OCI-LY1 (cell line): ENCODE data around the gene RET.

Source experiments
- EZH2 ChIP-seq: fragments of 200-600 bp; sonication (generic), shearing (Covaris generic); IDR thresholded peaks from 2 replicates; pipeline ENCODE4 v1.8.0; 2017; ENCODE audit warnings: borderline replicate concordance, mixed run types, mild to moderate bottlenecking, antibody characterized with exemption, low read length, moderate library complexity, mixed read lengths
- TF ChIP-seq, protein P1 (sequence below): fragments of 200-600 bp; sonication (generic), shearing (Covaris generic); IDR thresholded peaks from 2 replicates; pipeline ENCODE4 v1.5.1; 2017; ENCODE audit warnings: mild to moderate bottlenecking, antibody characterized with exemption, low read length, moderate library complexity, mixed read lengths

DNA sequence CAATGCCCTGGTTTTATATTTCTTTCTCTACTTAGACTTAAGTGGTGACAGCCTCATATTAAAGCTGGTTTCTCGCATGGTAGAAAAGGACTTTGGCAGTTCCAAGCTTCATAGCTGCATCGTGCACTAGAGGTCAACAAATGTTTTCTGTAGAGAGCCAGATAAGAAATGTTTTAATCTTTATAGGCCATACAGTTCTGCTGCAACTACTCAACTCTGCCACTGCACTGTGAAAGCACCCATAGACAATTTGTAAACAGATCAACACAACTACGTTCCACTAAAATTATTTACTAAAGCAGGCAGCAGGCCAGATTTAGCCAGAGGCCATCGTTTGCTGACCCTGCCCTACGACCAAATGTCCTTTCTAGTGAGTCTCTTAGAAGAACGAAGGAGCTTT is 98.1 kb downstream of the RET start:
- TF ChIP-seq, protein P1, sequence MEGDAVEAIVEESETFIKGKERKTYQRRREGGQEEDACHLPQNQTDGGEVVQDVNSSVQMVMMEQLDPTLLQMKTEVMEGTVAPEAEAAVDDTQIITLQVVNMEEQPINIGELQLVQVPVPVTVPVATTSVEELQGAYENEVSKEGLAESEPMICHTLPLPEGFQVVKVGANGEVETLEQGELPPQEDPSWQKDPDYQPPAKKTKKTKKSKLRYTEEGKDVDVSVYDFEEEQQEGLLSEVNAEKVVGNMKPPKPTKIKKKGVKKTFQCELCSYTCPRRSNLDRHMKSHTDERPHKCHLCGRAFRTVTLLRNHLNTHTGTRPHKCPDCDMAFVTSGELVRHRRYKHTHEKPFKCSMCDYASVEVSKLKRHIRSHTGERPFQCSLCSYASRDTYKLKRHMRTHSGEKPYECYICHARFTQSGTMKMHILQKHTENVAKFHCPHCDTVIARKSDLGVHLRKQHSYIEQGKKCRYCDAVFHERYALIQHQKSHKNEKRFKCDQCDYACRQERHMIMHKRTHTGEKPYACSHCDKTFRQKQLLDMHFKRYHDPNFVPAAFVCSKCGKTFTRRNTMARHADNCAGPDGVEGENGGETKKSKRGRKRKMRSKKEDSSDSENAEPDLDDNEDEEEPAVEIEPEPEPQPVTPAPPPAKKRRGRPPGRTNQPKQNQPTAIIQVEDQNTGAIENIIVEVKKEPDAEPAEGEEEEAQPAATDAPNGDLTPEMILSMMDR = no peak
- no peak for TF ChIP-seq EZH2
